ENCODE measurements around the gene DNMT1. TPM values are rescaled to one million over a fixed set of nuclear protein-coding genes. Genes with fewer than 3 reads are reported as not detected.

Gene DNMT1
- total RNA-seq, 1 experiment from 2014 or later: 227 TPM

GRCh38 chr19:10095948-10096614 lies 98.7 kb downstream of the DNMT1 start:
- TF ChIP-seq CTCF (conservative IDR thresholded peaks at IDR 0.05): no peak
- H3K9me3 Mint-ChIP-seq: peaks cover 0 to 3% of the 10 kb centered on the region in 2 experiments; a peak in 2 of 5 replicates
- H2BK12ac ChIP-seq (ENCODE audit: insufficient read length, low read depth, low read length): no peak overlapping the region
- no peak overlapping the region for H2BK120ac ChIP-seq (ENCODE audit: low read depth, low read length, poor library complexity, severe bottlenecking)
- no peak overlapping the region for H3K23ac ChIP-seq (ENCODE audit: insufficient read length, low read depth, low read length)
- peak overlapping the region; percentile 19 to 65 for H3K4me3 Mint-ChIP-seq
- no peak overlapping the region for H4K8ac ChIP-seq (replicated peaks; ENCODE audit: insufficient read length, low read depth, low read length)
- WGBS (ENCODE audit: extremely low coverage, insufficient read length, low lambda C conversion rate): no CpG with 5 or more reads among the region's 97 CpGs
- no peak overlapping the region for H4K91ac ChIP-seq (ENCODE audit: insufficient read length, low read depth, low read length)
- peak overlapping the region; percentile 34 for H3K4me2 ChIP-seq (ENCODE audit: insufficient read depth, insufficient read length, low read length)
- H4K20me1 ChIP-seq (ENCODE audit: control insufficient read depth, insufficient read depth, insufficient read length): no peaks in the 10 kb centered on the region
- H3K56ac ChIP-seq (ENCODE audit: insufficient read length, low read depth, low read length): no peak overlapping the region
- no peak overlapping the region for H2BK5ac ChIP-seq (ENCODE audit: insufficient read length, low read length)
- H3T11ph ChIP-seq (ENCODE audit: low read length): no peak overlapping the region
- H3K27ac ChIP-seq (ENCODE audit: insufficient read length, low read depth, low read length): no peak overlapping the region
- no peak overlapping the region for H3K4ac ChIP-seq (ENCODE audit: low read depth, low read length)
- no peak overlapping the region for H2AK5ac ChIP-seq (ENCODE audit: insufficient read length, low read length)
- H3K14ac ChIP-seq (ENCODE audit: insufficient read depth, low read length): peak overlapping the region; percentile 78; the same call in 1 of the 2 replicates
- H3K79me1 ChIP-seq (ENCODE audit: insufficient read depth, low read depth, low read length, poor library complexity, severe bottlenecking): no peaks in the 10 kb centered on the region
- no peaks in the 10 kb centered on the region for H3K79me2 ChIP-seq (ENCODE audit: insufficient read depth, low read length)
- no peak overlapping the region for H2BK20ac ChIP-seq (ENCODE audit: low read depth, low read length, poor library complexity, severe bottlenecking)
- H3K27me3 ChIP-seq (ENCODE audit: insufficient read depth, low read length): peaks cover 3% of the 10 kb centered on the region
- no peak overlapping the region for H3K9ac ChIP-seq (ENCODE audit: extremely low read depth, insufficient read length, low read length)
- H3K18ac ChIP-seq (ENCODE audit: insufficient read length, low read depth, low read length): peak overlapping the region; percentile 49
- no peaks in the 10 kb centered on the region for H3K9me3 ChIP-seq (ENCODE audit: control insufficient read depth, low read depth, low read length)
- no peak overlapping the region for H2AFZ ChIP-seq (ENCODE audit: low read length)
- H3K36me3 Mint-ChIP-seq (ENCODE audit: insufficient read depth in 1 of 3, low read depth in 3 of 3): peaks cover 1 to 16% (median 7%) of the 10 kb centered on the region in 3 experiments; a peak in 5 of 7 replicates
- H3K27me3 Mint-ChIP-seq (ENCODE audit: low read depth): peaks cover 60% of the 10 kb centered on the region
- H4K5ac ChIP-seq (ENCODE audit: insufficient read length, low read depth, low read length): no peak overlapping the region
- H3K23me2 ChIP-seq (ENCODE audit: insufficient read length, low read depth, low read length, poor library complexity, severe bottlenecking): peaks cover 3% of the 10 kb centered on the region
- H2BK15ac ChIP-seq (ENCODE audit: low read depth, low read length): no peak overlapping the region
- peaks cover 3% of the 10 kb centered on the region in 2 experiments; a peak in 3 of 4 replicates for H3K4me1 Mint-ChIP-seq
- peak; percentile 91 for DNase-seq
- no peak overlapping the region for H3K27ac Mint-ChIP-seq
- H3K4me1 ChIP-seq (ENCODE audit: insufficient read depth, low read length): no peaks in the 10 kb centered on the region

All from H9 (cell line).